SK-N-SH treated with all-trans-retinoic acid at 6 μM for 48 hours (cell line): ENCODE measurements around the gene CD244.

ENCODE experiments used
- ATAC-seq: fragments of 200-7000 bp; cut with Tn5 transposase; 3 replicates; pipeline ENCODE4 v1.9.1; 2020; ENCODE audit warnings: mild to moderate bottlenecking, moderate library complexity
- ARNTL ChIP-seq: fragments of 450-650 bp; formaldehyde crosslinking; IDR thresholded peaks from 2 replicates; pipeline ENCODE4 v1.5.0; 2020; ENCODE audit warnings: low read depth, mild to moderate bottlenecking, moderate library complexity, borderline replicate concordance
- BACH2 ChIP-seq: fragments of 250-450 bp; sonication (Bioruptor Pico); IDR thresholded peaks from 2 replicates; pipeline ENCODE4 v1.9.0; 2021; ENCODE audit warnings: mild to moderate bottlenecking, borderline replicate concordance
- CREB5 ChIP-seq: fragments of 250-450 bp; sonication (Bioruptor Pico); IDR thresholded peaks from 2 replicates; pipeline ENCODE4 v1.5.1; 2020; ENCODE audit warnings: low read depth, mild to moderate bottlenecking, moderate library complexity
- CSDC2 ChIP-seq: fragments of 250-450 bp; sonication (Bioruptor Pico); IDR thresholded peaks from 2 replicates; pipeline ENCODE4 v1.5.0; 2020; ENCODE audit warnings: mild to moderate bottlenecking, moderate library complexity
- CSRNP3 ChIP-seq: fragments of 250-450 bp; sonication (Bioruptor Pico); IDR thresholded peaks from 2 replicates; pipeline ENCODE4 v1.5.1; 2021; ENCODE audit warnings: mild to moderate bottlenecking, moderate library complexity
- ESRRG ChIP-seq: fragments of 250-450 bp; sonication (Bioruptor Pico); IDR thresholded peaks from 2 replicates; pipeline ENCODE4 v1.6.1; 2021; ENCODE audit warnings: mild to moderate bottlenecking
- ISL1 ChIP-seq: fragments of 250-450 bp; sonication (Bioruptor Pico); IDR thresholded peaks from 2 replicates; pipeline ENCODE4 v2.1.2; 2022; ENCODE audit warnings: mild to moderate bottlenecking, moderate library complexity
- OSR1 ChIP-seq: fragments of 250-450 bp; sonication (Bioruptor Pico); IDR thresholded peaks from 2 replicates; pipeline ENCODE4 v1.8.0; 2022; ENCODE audit warnings: moderate library complexity, mild to moderate bottlenecking, inconsistent platforms
- PATZ1 ChIP-seq: fragments of 250-450 bp; sonication (Bioruptor Pico); IDR thresholded peaks from 2 replicates; pipeline ENCODE4 v1.8.0; 2020; ENCODE audit warnings: mild to moderate bottlenecking, moderate library complexity, borderline replicate concordance
- POU6F1 ChIP-seq: fragments of 250-450 bp; sonication (Bioruptor Pico); IDR thresholded peaks from 2 replicates; pipeline ENCODE4 v1.8.0; 2021; ENCODE audit warnings: low read depth, mild to moderate bottlenecking, moderate library complexity, borderline replicate concordance
- PPARA ChIP-seq: fragments of 250-450 bp; sonication (Bioruptor Pico); IDR thresholded peaks from 2 replicates; pipeline ENCODE4 v1.5.0; 2020; ENCODE audit warnings: mild to moderate bottlenecking, borderline replicate concordance
- RARB ChIP-seq: fragments of 250-450 bp; sonication (Bioruptor Pico); IDR thresholded peaks from 2 replicates; pipeline ENCODE4 v1.8.0; 2021; ENCODE audit warnings: mild to moderate bottlenecking, moderate library complexity
- SNAI2 ChIP-seq: fragments of 250-450 bp; sonication (Bioruptor Pico); IDR thresholded peaks from 2 replicates; pipeline ENCODE4 v1.5.0; 2020; ENCODE audit warnings: mild to moderate bottlenecking, moderate library complexity
- TCF4 ChIP-seq: fragments of 250-450 bp; sonication (Bioruptor Pico); IDR thresholded peaks from 2 replicates; pipeline ENCODE4 v1.8.0; 2021; ENCODE audit warnings: mild to moderate bottlenecking, moderate library complexity, borderline replicate concordance
- TOX ChIP-seq: fragments of 250-450 bp; sonication (Bioruptor Pico); IDR thresholded peaks from 2 replicates; pipeline ENCODE4 v1.8.0; 2021; ENCODE audit warnings: mild to moderate bottlenecking, moderate library complexity, borderline replicate concordance
- TSHZ2 ChIP-seq: fragments of 250-450 bp; sonication (Bioruptor Pico); IDR thresholded peaks from 2 replicates; pipeline ENCODE4 v1.5.0; 2020; ENCODE audit warnings: mild to moderate bottlenecking, moderate library complexity
- ZC3H10 ChIP-seq: fragments of 250-450 bp; sonication (Bioruptor Pico); IDR thresholded peaks from 2 replicates; pipeline ENCODE4 v1.5.1; 2021; ENCODE audit warnings: mild to moderate bottlenecking, moderate library complexity
- ZFP3 ChIP-seq: fragments of 250-450 bp; sonication (Bioruptor Pico); IDR thresholded peaks from 2 replicates; pipeline ENCODE4 v1.5.0; 2020; ENCODE audit warnings: mild to moderate bottlenecking, moderate library complexity
- ZFP30 ChIP-seq: fragments of 450-650 bp; formaldehyde crosslinking; IDR thresholded peaks from 2 replicates; pipeline ENCODE4 v1.5.0; 2022; ENCODE audit warnings: mild to moderate bottlenecking, moderate library complexity
- ZNF70 ChIP-seq: fragments of 450-650 bp; formaldehyde crosslinking; IDR thresholded peaks from 2 replicates; pipeline ENCODE4 v1.5.0; 2020; ENCODE audit warnings: mild to moderate bottlenecking, moderate library complexity
- ZNF8 ChIP-seq: fragments of 450-650 bp; formaldehyde crosslinking; IDR thresholded peaks from 2 replicates; pipeline ENCODE4 v1.5.0; 2020; ENCODE audit warnings: mild to moderate bottlenecking, moderate library complexity

Gene CD244

GRCh38 chr1:160910170-160910750 lies 47.6 kb upstream of the CD244 start:
- TF ChIP-seq TSHZ2 (no peak), ZFP3 (no peak), CSDC2 (CRISPR knock-in tag) (no peak), ZNF8 (CRISPR knock-in tag) (no peak), CSRNP3 (CRISPR knock-in tag) (no peak), TOX (CRISPR knock-in tag) (no peak), BACH2 (CRISPR knock-in tag) (no peak), ZC3H10 (CRISPR knock-in tag) (no peak), CREB5 (no peak), OSR1 (CRISPR knock-in tag) (no peak), RARB (CRISPR knock-in tag) (no peak), ZNF70 (CRISPR knock-in tag) (no peak), TCF4 (CRISPR knock-in tag) (no peak), PATZ1 (CRISPR knock-in tag) (no peak)
- ATAC-seq = no peak

- TF ChIP-seq TCF4 (CRISPR knock-in tag) = no peak
- TF ChIP-seq ESRRG (CRISPR knock-in tag) = no peak
- no peak for TF ChIP-seq ZFP30 (CRISPR knock-in tag)
- TF ChIP-seq CREB5 = no peak
- TF ChIP-seq ARNTL (CRISPR knock-in tag) = no peak
- TF ChIP-seq RARB (CRISPR knock-in tag) = no peak
- TF ChIP-seq TSHZ2 = no peak
- no peak for TF ChIP-seq POU6F1 (CRISPR knock-in tag)
- TF ChIP-seq ISL1 (CRISPR knock-in tag) = no peak
- no peak for TF ChIP-seq CSRNP3 (CRISPR knock-in tag)
- TF ChIP-seq ZNF70 (CRISPR knock-in tag) = no peak
- TF ChIP-seq ZFP3 = no peak
- no peak for TF ChIP-seq PPARA (CRISPR knock-in tag)
- TF ChIP-seq TOX (CRISPR knock-in tag) = no peak
- TF ChIP-seq PATZ1 (CRISPR knock-in tag) = no peak
- no peak for TF ChIP-seq SNAI2 (CRISPR knock-in tag)
- TF ChIP-seq ZC3H10 (CRISPR knock-in tag) = no peak
- TF ChIP-seq OSR1 (CRISPR knock-in tag) = no peak
- no peak for TF ChIP-seq ZNF8 (CRISPR knock-in tag)
- TF ChIP-seq CSDC2 (CRISPR knock-in tag) = no peak
- no peak for ATAC-seq
Measured at GRCh38 chr1:160907976-160908375, 45.3 kb upstream of the CD244 start.
